Breast epithelium (tissue), 4 donors: Measurements from ENCODE around the gene STOML1. TPM values are rescaled to one million over a fixed set of nuclear protein-coding genes. Genes with fewer than 3 reads are reported as not detected.

Experiments used
- DNase-seq, 2 donors: peaks; one replicate each; pipeline ENCODE4 v3.0.0-alpha.2; 2019; ENCODE audit warnings: low spot score in 2 of 2
- H3K27ac ChIP-seq, 2 donors: fragments of 200-600 bp; sonication (generic) in 1 of 2; one replicate each; pipeline ENCODE4 v1.5.1; 2016 to 2019; ENCODE audit warnings: mild to moderate bottlenecking in 1 of 2
- H3K27me3 ChIP-seq, 2 donors: fragments of 200-600 bp; sonication (generic) in 1 of 2; one replicate each; pipeline versions ENCODE4 v1.5.1 to v1.6.0; 2017 to 2019; ENCODE audit warnings: control low read depth in 1 of 2, mild to moderate bottlenecking in 1 of 2
- H3K36me3 ChIP-seq: fragments of 200-600 bp; one replicate; pipeline ENCODE4 v1.5.1; 2019
- H3K4me1 ChIP-seq, 2 donors: fragments of 200-600 bp; sonication (generic); one replicate each; pipeline ENCODE4 v1.5.1; 2016 to 2019; ENCODE audit warnings: control low read depth in 1 of 2
- H3K4me3 ChIP-seq, 3 donors: fragments of 200-600 bp; sonication (generic); 1 replicate in 2 of 3; 2 replicates in 1 of 3; pipeline ENCODE4 v1.5.1; 2016 to 2019; ENCODE audit warnings: mild to moderate bottlenecking in 3 of 3, moderate library complexity in 2 of 3
- H3K9me3 ChIP-seq, 2 donors: fragments of 200-600 bp; sonication (generic) in 1 of 2; one replicate each; pipeline ENCODE4 v1.5.1; 2016 to 2019; ENCODE audit warnings: control low read depth in 1 of 2
- CTCF ChIP-seq, 3 donors: fragments of 450-650 bp; IDR thresholded peaks; one replicate each; pipeline ENCODE4 v1.5.1; 2016 to 2017; ENCODE audit warnings: antibody characterized with exemption in 3 of 3, mild to moderate bottlenecking in 3 of 3, moderate library complexity in 3 of 3
- POLR2A ChIP-seq: fragments of 450-650 bp; IDR thresholded peaks from one replicate; pipeline ENCODE4 v1.6.1; 2016; ENCODE audit warnings: antibody characterized with exemption, mild to moderate bottlenecking, moderate library complexity
- POLR2AphosphoS5 ChIP-seq, 3 donors: sonication (generic); formaldehyde crosslinking; IDR thresholded peaks; one replicate each; pipeline ENCODE4 v1.6.1; 2017; ENCODE audit warnings: antibody characterized with exemption in 3 of 3
- intact Hi-C: fragments of 100-400 bp; cut with DNase I; formaldehyde crosslinking; loops from one replicate; pipeline ENCODE4 v1.15.1; 2023; ENCODE audit warnings: low total_unique reads
- total RNA-seq, 3 donors: library from RNA; depleted of rRNA; stranded (reverse); fragments of >200 nt; gene quantifications; one replicate each; pipeline ENCODE4 v1.1.0, GENCODE V29; 2016

Gene STOML1
- total RNA-seq, 3 donors from 2014 or later = 8.5 to 10.7 (median 9.7) TPM

- Histone ChIP-seq H3K36me3 (no peaks in the 10 kb centered on the region), H3K4me1 (peaks cover 0 to 23% of the 10 kb centered on the region in 2 donors)
- no peak for DNase-seq
These were observed 14.9 kb upstream of the STOML1 start for GRCh38 chr15:74006774-74007639.

GRCh38 chr15:73997986-73998385 is 5.9 kb upstream of the STOML1 start:
- DNase-seq = no peak
- H3K27me3 ChIP-seq = no peaks in the 10 kb centered on the region
- H3K9me3 ChIP-seq = no peaks in the 10 kb centered on the region
- peak overlapping the region in 1 of 2 donors; percentile 62 for H3K27ac ChIP-seq
- no peak for TF ChIP-seq POLR2AphosphoS5 (IDR thresholded peaks at IDR 0.05)
- TF ChIP-seq CTCF (IDR thresholded peaks at IDR 0.05) = no peak
- TF ChIP-seq POLR2A = no peak
- H3K4me1 ChIP-seq = peaks cover 4 to 13% of the 10 kb centered on the region in 2 donors
- no peaks in the 10 kb centered on the region for H3K36me3 ChIP-seq
- H3K4me3 ChIP-seq = peak overlapping the region; percentile 86 to 96 (median 93)
- intact Hi-C loops = no loop called here

More at GRCh38 chr15:74006774-74007639, 14.9 kb upstream of the STOML1 start:
- Histone ChIP-seq H3K4me3 (no peak overlapping the region), H3K27ac (peak overlapping the region; percentile 57 to 69), H3K27me3 (no peaks in the 10 kb centered on the region), H3K9me3 (no peaks in the 10 kb centered on the region)
- TF ChIP-seq CTCF (IDR thresholded peaks at IDR 0.05) = no peak
- no peak for TF ChIP-seq POLR2AphosphoS5 (IDR thresholded peaks at IDR 0.05)
- no peak for TF ChIP-seq POLR2A
- intact Hi-C loops = loop anchor here (1.0 kb wide), 1 partner anchor 11 kb away; no protein-coding TSS in a partner anchor

- no peak for DNase-seq
- peak overlapping the region; percentile 86 to 96 (median 93) for H3K4me3 ChIP-seq
- H3K4me1 ChIP-seq = peaks cover 4 to 13% of the 10 kb centered on the region in 2 donors
- TF ChIP-seq POLR2AphosphoS5 (IDR thresholded peaks at IDR 0.05) = no peak
- peak in 1 of 3 donors; percentile 12 for TF ChIP-seq CTCF (IDR thresholded peaks at IDR 0.05)
- no peaks in the 10 kb centered on the region for H3K27me3 ChIP-seq
- no peaks in the 10 kb centered on the region for H3K36me3 ChIP-seq
- H3K27ac ChIP-seq = peak overlapping the region; percentile 62 to 97
- no peaks in the 10 kb centered on the region for H3K9me3 ChIP-seq
- intact Hi-C loops = no loop called here
These were observed 4.8 kb upstream of the STOML1 start for GRCh38 chr15:73996939-73997338.

- Histone ChIP-seq H3K4me1 (peaks cover 4 to 18% of the 10 kb centered on the region in 2 donors), H3K27ac (peak overlapping the region; percentile 97 to 98), H3K36me3 (no peaks in the 10 kb centered on the region), H3K9me3 (no peaks in the 10 kb centered on the region), H3K27me3 (no peaks in the 10 kb centered on the region), H3K4me3 (peak overlapping the region; percentile 86 to 96 (median 93))
- intact Hi-C loops = no loop called here
- TF ChIP-seq POLR2A (no peak), CTCF (IDR thresholded peaks at IDR 0.05) (no peak), POLR2AphosphoS5 (IDR thresholded peaks at IDR 0.05) (no peak)
- DNase-seq = no peak
These were observed 4.2 kb upstream of the STOML1 start for GRCh38 chr15:73996267-73996666.

- Histone ChIP-seq H3K27me3 (no peaks in the 10 kb centered on the region), H3K9me3 (no peaks in the 10 kb centered on the region), H3K4me1 (peaks cover 10 to 26% of the 10 kb centered on the region in 2 donors), H3K4me3 (peak overlapping the region; percentile 86 to 96 (median 93)), H3K36me3 (no peaks in the 10 kb centered on the region), H3K27ac (peak overlapping the region; percentile 97 to 98)
- intact Hi-C loops = no loop called here
- DNase-seq = peak in 1 of 2 donors; percentile 31
- peak in 1 of 3 donors; percentile 34 for TF ChIP-seq POLR2AphosphoS5 (IDR thresholded peaks at IDR 0.05)
- no peak for TF ChIP-seq CTCF (IDR thresholded peaks at IDR 0.05)
These were observed 3.0 kb upstream of the STOML1 start for GRCh38 chr15:73994912-73995622.
